ENCODE results near the gene SULT2B1.
"Not testable (repeated sequence)": the region's sequence is repeated elsewhere in the genome, so short reads cannot be mapped to it uniquely, and the experiment has no call there.

SULT2B1 gene

GRCh38 chr19:48628486-48629296 lies 76.7 kb downstream of the SULT2B1 start:
- no peak for DNase-seq (ENCODE audit: low spot score)
- TF ChIP-seq CTCF (IDR thresholded peaks at IDR 0.05; ENCODE audit: extremely low read depth, insufficient read depth, missing control alignments), result no peak
- in situ Hi-C loops (cut with MboI; ENCODE audit: low pct_unique_long_range_greater_than_20kb, low sequenced_read_pairs, unreplicated experiment), result loop anchor here (25.0 kb wide), 1 partner anchor 334 kb away; the partner anchor contains the start of genes BAX and FTL

- DNase-seq (ENCODE audit: low spot score), result no peak
- in situ Hi-C loops (cut with MboI; ENCODE audit: low pct_unique_long_range_greater_than_20kb, low sequenced_read_pairs, unreplicated experiment), result loop anchor here (25.0 kb wide), 1 partner anchor 333 kb away; the partner anchor contains the start of genes BAX and FTL
- TF ChIP-seq CTCF (IDR thresholded peaks at IDR 0.05; ENCODE audit: extremely low read depth, insufficient read depth, missing control alignments), result no peak
Observed at GRCh38 chr19:48629297-48629598, 77.3 kb downstream of the SULT2B1 start.

- TF ChIP-seq CTCF (IDR thresholded peaks at IDR 0.05; ENCODE audit: extremely low read depth, insufficient read depth, missing control alignments), result no peak
- no peak for DNase-seq (ENCODE audit: low spot score)
- in situ Hi-C loops (cut with MboI; ENCODE audit: low pct_unique_long_range_greater_than_20kb, low sequenced_read_pairs, unreplicated experiment), result loop anchor here (25.0 kb wide), 1 partner anchor 333 kb away; the partner anchor contains the start of genes BAX and FTL
Observed at GRCh38 chr19:48629599-48630295, 77.8 kb downstream of the SULT2B1 start.

GRCh38 chr19:48630296-48631063 lies 78.5 kb downstream of the SULT2B1 start:
- in situ Hi-C loops (cut with MboI; ENCODE audit: low pct_unique_long_range_greater_than_20kb, low sequenced_read_pairs, unreplicated experiment), result loop anchor here (25.0 kb wide), 1 partner anchor 332 kb away; the partner anchor contains the start of genes BAX and FTL
- TF ChIP-seq CTCF (IDR thresholded peaks at IDR 0.05; ENCODE audit: extremely low read depth, insufficient read depth, missing control alignments), result no peak

DNA sequence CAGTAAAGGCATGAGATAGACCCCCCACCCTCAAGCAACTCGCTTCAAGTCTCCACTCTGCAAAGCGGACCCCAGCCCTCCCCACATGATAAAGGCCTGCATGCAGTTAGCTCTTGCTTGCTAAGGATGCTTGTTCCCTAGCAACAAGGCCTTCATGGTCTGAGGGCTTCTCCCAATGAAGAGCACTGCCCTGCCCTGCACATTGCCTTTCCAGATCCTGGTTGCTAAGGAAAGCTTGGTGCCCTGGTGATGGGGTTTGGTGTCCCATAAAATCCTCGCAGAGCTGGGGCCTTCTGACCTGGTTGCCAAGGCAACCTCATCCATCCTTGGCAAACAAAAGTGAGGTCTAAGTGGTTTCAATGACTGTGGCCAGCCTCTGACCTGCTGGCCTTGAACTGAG lies 79.3 kb downstream of the SULT2B1 start:
- in situ Hi-C loops (cut with MboI; ENCODE audit: low pct_unique_long_range_greater_than_20kb, low sequenced_read_pairs, unreplicated experiment), result loop anchor here (25.0 kb wide), 1 partner anchor 331 kb away; the partner anchor contains the start of genes BAX and FTL
- no peak for DNase-seq (ENCODE audit: low spot score)
- TF ChIP-seq CTCF (IDR thresholded peaks at IDR 0.05; ENCODE audit: extremely low read depth, insufficient read depth, missing control alignments), result no peak

More at GRCh38 chr19:48630296-48631063, 78.5 kb downstream of the SULT2B1 start:
- DNase-seq (ENCODE audit: low spot score), result no peak

DNA sequence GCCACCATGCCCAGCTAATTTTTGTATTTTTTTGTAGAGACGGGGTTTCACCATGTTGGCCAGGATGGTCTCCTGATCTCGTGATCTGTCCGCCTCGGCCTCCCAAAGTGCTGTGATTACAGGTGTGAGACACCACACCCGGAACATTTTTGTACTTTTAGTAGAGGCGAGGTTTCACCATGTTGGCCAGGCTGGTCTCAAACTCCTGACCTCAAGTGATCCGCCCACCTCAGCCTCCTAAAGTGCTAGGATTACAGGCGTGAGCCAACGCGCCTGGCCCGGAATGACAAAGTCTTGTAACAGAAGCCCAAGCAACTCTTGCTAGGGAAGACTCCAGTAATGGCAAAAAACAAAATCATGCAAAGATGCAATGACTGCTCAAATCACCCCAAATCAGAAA lies 80.3 kb downstream of the SULT2B1 start:
- in situ Hi-C loops (cut with MboI; ENCODE audit: low pct_unique_long_range_greater_than_20kb, low sequenced_read_pairs, unreplicated experiment), result loop anchor here (25.0 kb wide), 1 partner anchor 330 kb away; the partner anchor contains the start of genes BAX and FTL
- not testable (repeated sequence) for DNase-seq (ENCODE audit: low spot score)

All from GM13977 (cell line).